IMR-90 (cell line): ENCODE results near the gene CCDC17.

Experiments used
- BHLHE40 ChIP-seq: fragments of 150-350 bp; IDR thresholded peaks from 2 replicates; pipeline ENCODE4 v1.6.1; 2016; ENCODE audit warnings: mild to moderate bottlenecking, low read depth, low read length
- CEBPB ChIP-seq: IDR thresholded peaks from 2 replicates; pipeline ENCODE4 v1.6.1; 2012; ENCODE audit warnings: low read depth, low read length, improper control_type of control experiment
- CHD1 ChIP-seq: IDR thresholded peaks from 2 replicates; pipeline ENCODE4 v1.6.1; 2012; ENCODE audit warnings: low read depth, low read length, improper control_type of control experiment
- ELK1 ChIP-seq: fragments of 150-350 bp; IDR thresholded peaks from 2 replicates; pipeline ENCODE4 v1.6.1; 2016; ENCODE audit warnings: low read depth, mild to moderate bottlenecking, low read length, moderate library complexity, borderline replicate concordance
- FOS ChIP-seq: fragments of 150-350 bp; IDR thresholded peaks from 2 replicates; pipeline ENCODE4 v1.6.1; 2016; ENCODE audit warnings: low read depth, low read length
- MAFK ChIP-seq: IDR thresholded peaks from 2 replicates; pipeline ENCODE4 v1.6.1; 2012; ENCODE audit warnings: low read depth, low read length, improper control_type of control experiment
- MXI1 ChIP-seq: IDR thresholded peaks from 2 replicates; pipeline ENCODE4 v1.6.1; 2012; ENCODE audit warnings: low read depth, mild to moderate bottlenecking, low read length, moderate library complexity, borderline replicate concordance
- POLR2A ChIP-seq: IDR thresholded peaks from 2 replicates; pipeline ENCODE4 v1.6.1; 2012; ENCODE audit warnings: mild to moderate bottlenecking, low read depth, low read length
- RAD21 ChIP-seq: IDR thresholded peaks from 2 replicates; pipeline ENCODE4 v1.6.1; 2012; ENCODE audit warnings: low read length, improper control_type of control experiment
- RCOR1 ChIP-seq: IDR thresholded peaks from 2 replicates; pipeline ENCODE4 v1.6.1; 2012; ENCODE audit warnings: mild to moderate bottlenecking, low read length, improper control_type of control experiment; ENCODE audit not compliant: insufficient replicate concordance
- RFX5 ChIP-seq: IDR thresholded peaks from 2 replicates; pipeline ENCODE4 v1.8.0; 2012; ENCODE audit warnings: low read depth, mild to moderate bottlenecking, low read length, moderate library complexity
- USF2 ChIP-seq: fragments of 150-350 bp; IDR thresholded peaks from 2 replicates; pipeline ENCODE4 v1.6.1; 2017; ENCODE audit warnings: mild to moderate bottlenecking, antibody characterized with exemption, low read length, low read depth
- TF ChIP-seq, protein P1 (sequence below): conservative IDR thresholded peaks from 2 replicates; pipeline ENCODE4 v1.5.1; 2012; ENCODE audit warnings: mild to moderate bottlenecking, low read depth, low read length, improper control_type of control experiment

- TF ChIP-seq POLR2A (no peak), RAD21 (no peak), CEBPB (no peak), USF2 (no peak), MXI1 (no peak), CHD1 (no peak), ELK1 (no peak), RFX5 (no peak), MAFK (no peak), FOS (no peak), BHLHE40 (no peak), RCOR1 (no peak)
- TF ChIP-seq, protein P1, sequence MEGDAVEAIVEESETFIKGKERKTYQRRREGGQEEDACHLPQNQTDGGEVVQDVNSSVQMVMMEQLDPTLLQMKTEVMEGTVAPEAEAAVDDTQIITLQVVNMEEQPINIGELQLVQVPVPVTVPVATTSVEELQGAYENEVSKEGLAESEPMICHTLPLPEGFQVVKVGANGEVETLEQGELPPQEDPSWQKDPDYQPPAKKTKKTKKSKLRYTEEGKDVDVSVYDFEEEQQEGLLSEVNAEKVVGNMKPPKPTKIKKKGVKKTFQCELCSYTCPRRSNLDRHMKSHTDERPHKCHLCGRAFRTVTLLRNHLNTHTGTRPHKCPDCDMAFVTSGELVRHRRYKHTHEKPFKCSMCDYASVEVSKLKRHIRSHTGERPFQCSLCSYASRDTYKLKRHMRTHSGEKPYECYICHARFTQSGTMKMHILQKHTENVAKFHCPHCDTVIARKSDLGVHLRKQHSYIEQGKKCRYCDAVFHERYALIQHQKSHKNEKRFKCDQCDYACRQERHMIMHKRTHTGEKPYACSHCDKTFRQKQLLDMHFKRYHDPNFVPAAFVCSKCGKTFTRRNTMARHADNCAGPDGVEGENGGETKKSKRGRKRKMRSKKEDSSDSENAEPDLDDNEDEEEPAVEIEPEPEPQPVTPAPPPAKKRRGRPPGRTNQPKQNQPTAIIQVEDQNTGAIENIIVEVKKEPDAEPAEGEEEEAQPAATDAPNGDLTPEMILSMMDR: no peak
These were observed 44.7 kb upstream of the CCDC17 start for GRCh38 chr1:45668526-45668925.
